ENCODE data around the gene OR5AN1. TPM values are rescaled to one million over a fixed set of nuclear protein-coding genes. Genes with fewer than 3 reads are reported as not detected.
"Not testable (repeated sequence)": the region's sequence is repeated elsewhere in the genome, so short reads cannot be mapped to it uniquely, and the experiment has no call there.

OR5AN1 gene
- total and polyA plus RNA-seq, 7 experiments from 2014 or later, result not detected

DNA sequence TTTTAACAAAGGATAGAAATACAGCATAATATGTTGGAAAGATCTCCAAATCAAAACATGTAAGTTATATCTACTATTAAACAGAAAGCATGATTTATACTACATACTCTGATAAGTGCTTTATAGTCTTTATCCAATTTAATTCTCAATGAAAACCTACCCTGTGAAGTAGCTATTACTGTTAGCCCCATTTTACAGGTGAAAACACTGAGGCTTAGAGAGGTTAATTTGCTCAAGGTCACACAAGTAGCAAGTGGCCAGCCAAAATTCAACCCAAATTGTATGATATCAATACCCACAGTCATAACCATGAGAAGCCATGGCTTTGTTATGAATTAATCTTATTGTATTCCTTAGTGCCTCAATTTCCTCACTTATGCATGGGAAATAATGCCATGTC, 675 bp upstream of the OR5AN1 start:
- Mint-ChIP-seq H3K27me3 (peaks cover 0 to 32% (median 21%) of the 10 kb centered on the region in 5 donors), H3K9me3 (peaks cover 0 to 12% (median 4%) of the 10 kb centered on the region in 11 donors), H3K4me1 (no peaks in the 10 kb centered on the region), H3K36me3 (no peaks in the 10 kb centered on the region), H3K27ac (no peak overlapping the region), H3K4me3 (no peak overlapping the region)
- H3K4me3 ChIP-seq (ENCODE audit: low read length), result no peak overlapping the region
- no peaks in the 10 kb centered on the region for H3K27me3 ChIP-seq (ENCODE audit: control insufficient read depth in 2 of 2, insufficient read depth in 2 of 2, low read length in 2 of 2)
- POLR2A ChIA-PET, result no interaction called here
- intact Hi-C loops (cut with micrococcal nuclease), result no loop called here
- H3K27ac ChIP-seq (ENCODE audit: low read depth, low read length), result no peak overlapping the region
- H3K4me1 ChIP-seq (ENCODE audit: control insufficient read depth in 2 of 2, insufficient read depth in 2 of 2, low read length in 2 of 2), result no peaks in the 10 kb centered on the region
- H3K36me3 ChIP-seq (ENCODE audit: control insufficient read depth in 2 of 3, insufficient read depth in 3 of 3, low read length in 3 of 3), result no peaks in the 10 kb centered on the region
- DNase-seq, result no peak
- no peak for ATAC-seq
- CTCF ChIA-PET, result no interaction called here
- no peaks in the 10 kb centered on the region for H3K9me3 ChIP-seq (ENCODE audit: control insufficient read depth in 2 of 3, low read length in 3 of 3)

DNA sequence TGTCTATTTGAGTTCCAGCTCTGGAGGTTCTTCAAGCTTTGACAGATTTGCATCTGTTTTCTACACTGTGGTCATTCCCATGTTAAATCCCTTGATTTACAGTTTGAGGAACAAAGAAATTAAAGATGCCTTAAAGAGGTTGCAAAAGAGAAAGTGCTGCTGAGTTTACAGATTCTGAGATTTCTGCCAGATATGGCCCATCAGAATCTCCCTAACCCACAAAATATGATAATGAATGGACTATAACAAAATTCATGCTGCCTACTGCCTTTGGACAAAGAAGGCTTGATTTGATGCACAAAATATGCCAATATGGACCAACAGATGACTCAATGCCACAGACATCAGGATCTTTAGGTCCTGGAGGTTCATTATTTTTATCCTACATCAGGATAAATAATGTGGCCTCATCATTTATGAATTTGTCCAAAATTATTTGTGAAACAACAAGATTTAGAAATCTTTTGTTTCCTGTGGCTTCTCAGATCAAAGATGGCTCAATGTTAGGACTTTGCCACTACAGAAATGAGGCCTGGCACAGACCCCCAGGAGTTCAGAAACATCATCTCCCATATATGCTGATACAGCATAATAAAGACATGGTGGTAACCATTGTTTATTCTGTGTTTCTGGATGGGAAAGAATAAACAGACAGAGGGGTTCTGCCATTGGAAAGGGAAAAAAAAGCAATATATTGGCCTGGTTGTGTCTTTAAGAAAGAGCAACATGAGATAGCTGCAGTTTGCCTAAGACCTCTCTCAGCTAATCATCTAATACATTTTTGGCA, 6.7 kb downstream of the OR5AN1 start:
- Histone ChIP-seq H3K36me3 (ENCODE audit: control insufficient read depth in 2 of 3, insufficient read depth in 3 of 3, low read length in 3 of 3) (no peaks in the 10 kb centered on the region), H3K27ac (ENCODE audit: low read depth, low read length) (no peak overlapping the region), H3K27me3 (ENCODE audit: control insufficient read depth in 2 of 2, insufficient read depth in 2 of 2, low read length in 2 of 2) (no peaks in the 10 kb centered on the region), H3K4me1 (ENCODE audit: control insufficient read depth in 2 of 2, insufficient read depth in 2 of 2, low read length in 2 of 2) (no peaks in the 10 kb centered on the region), H3K9me3 (ENCODE audit: control insufficient read depth in 2 of 3, low read length in 3 of 3) (peaks cover 0 to 6% (median 0%) of the 10 kb centered on the region in 3 experiments), H3K4me3 (ENCODE audit: low read length) (no peak overlapping the region)
- Mint-ChIP-seq H3K4me1 (peaks cover 0 to 2% (median 0%) of the 10 kb centered on the region in 7 donors), H3K27me3 (peaks cover 0 to 34% (median 24%) of the 10 kb centered on the region in 5 donors), H3K36me3 (peaks cover 0 to 4% (median 0%) of the 10 kb centered on the region in 5 donors), H3K9me3 (peaks cover 2 to 16% (median 10%) of the 10 kb centered on the region in 11 donors), H3K27ac (no peak overlapping the region), H3K4me3 (no peak overlapping the region)
- ChIA-PET CTCF (no interaction called here), POLR2A (no interaction called here)
- no peak for DNase-seq
- no peak for ATAC-seq
- intact Hi-C loops (cut with micrococcal nuclease), result no loop called here

DNA sequence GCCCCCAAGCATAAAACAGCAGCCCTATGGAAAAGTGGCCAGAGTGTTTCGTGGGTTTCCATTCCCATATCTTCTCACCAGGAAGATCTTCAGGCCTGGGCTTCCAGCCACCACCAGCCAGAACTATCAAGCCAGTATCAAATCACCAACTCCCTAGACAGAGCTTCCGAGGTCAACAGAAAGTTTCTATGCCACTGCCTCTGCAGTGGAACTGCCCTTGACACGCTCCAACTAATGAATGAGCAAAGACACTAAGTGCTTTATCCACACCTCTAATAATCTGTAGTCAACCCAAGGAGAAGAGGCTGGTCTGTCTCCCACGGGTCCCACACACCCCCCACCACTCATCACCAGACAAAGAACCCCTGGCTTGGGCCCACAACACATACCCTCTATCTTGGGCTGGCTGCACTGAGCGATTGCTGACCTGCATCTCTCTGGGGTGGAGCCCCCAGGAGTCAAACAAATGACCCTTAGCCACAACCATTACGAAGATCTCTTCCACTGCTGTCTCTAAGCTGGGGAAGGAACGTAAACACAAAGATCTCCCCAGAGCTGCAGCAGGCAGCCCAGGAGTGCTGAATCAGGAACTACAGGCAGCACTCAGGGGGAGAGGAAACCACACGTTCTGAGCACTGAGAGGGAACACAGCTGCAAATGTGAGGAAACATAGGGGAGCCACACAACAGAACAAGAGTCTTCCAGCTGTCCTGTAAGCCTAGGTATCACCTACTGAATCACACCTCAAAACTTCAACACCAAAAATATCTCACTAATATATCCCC, 9.7 kb downstream of the OR5AN1 start:
- Histone ChIP-seq H3K4me3 (ENCODE audit: low read length) (no peak overlapping the region), H3K9me3 (ENCODE audit: control insufficient read depth in 2 of 3, low read length in 3 of 3) (peaks cover 0 to 6% (median 0%) of the 10 kb centered on the region in 3 experiments), H3K36me3 (ENCODE audit: control insufficient read depth in 2 of 3, insufficient read depth in 3 of 3, low read length in 3 of 3) (no peaks in the 10 kb centered on the region), H3K27ac (ENCODE audit: low read depth, low read length) (no peak overlapping the region), H3K27me3 (ENCODE audit: control insufficient read depth in 2 of 2, insufficient read depth in 2 of 2, low read length in 2 of 2) (no peaks in the 10 kb centered on the region), H3K4me1 (ENCODE audit: control insufficient read depth in 2 of 2, insufficient read depth in 2 of 2, low read length in 2 of 2) (no peaks in the 10 kb centered on the region)
- Mint-ChIP-seq H3K27ac (no peak overlapping the region), H3K27me3 (peaks cover 0 to 46% (median 34%) of the 10 kb centered on the region in 5 donors), H3K4me1 (peaks cover 0 to 2% (median 0%) of the 10 kb centered on the region in 7 donors), H3K4me3 (no peak overlapping the region), H3K36me3 (peaks cover 0 to 4% (median 0%) of the 10 kb centered on the region in 5 donors), H3K9me3 (peaks cover 3 to 31% (median 6%) of the 10 kb centered on the region in 11 donors)
- peak; percentile 44 for ATAC-seq
- ChIA-PET CTCF (no interaction called here), POLR2A (no interaction called here)
- no peak for DNase-seq
- intact Hi-C loops (cut with micrococcal nuclease), result no loop called here

DNA sequence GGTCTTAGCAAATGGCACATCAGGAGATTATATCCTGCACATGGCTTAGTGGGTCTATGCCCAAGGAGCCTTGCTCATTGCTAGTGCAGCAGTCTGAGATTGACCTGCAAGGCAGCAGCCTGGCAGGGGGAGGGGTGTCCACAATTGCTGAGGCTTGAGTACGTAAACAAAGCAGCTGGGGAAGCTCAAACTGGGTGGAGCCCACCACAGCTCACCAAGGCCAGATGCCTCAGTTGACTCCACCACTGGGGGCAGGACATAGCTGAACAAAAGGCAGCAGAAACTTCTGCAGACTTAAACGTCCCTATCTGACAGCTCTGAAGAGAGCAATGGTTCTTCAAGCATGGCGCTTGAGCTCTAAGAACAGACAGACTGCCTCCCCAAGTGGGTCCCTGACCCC, 13.6 kb downstream of the OR5AN1 start:
- H3K36me3 ChIP-seq (ENCODE audit: control insufficient read depth in 2 of 3, insufficient read depth in 3 of 3, low read length in 3 of 3); ATAC-seq; H3K9me3 ChIP-seq (ENCODE audit: control insufficient read depth in 2 of 3, low read length in 3 of 3); H3K27me3 ChIP-seq (ENCODE audit: control insufficient read depth in 2 of 2, insufficient read depth in 2 of 2, low read length in 2 of 2); H3K4me1 ChIP-seq (ENCODE audit: control insufficient read depth in 2 of 2, insufficient read depth in 2 of 2, low read length in 2 of 2); H3K4me1 Mint-ChIP-seq; intact Hi-C loops (cut with micrococcal nuclease); DNase-seq; H3K27ac Mint-ChIP-seq; H3K36me3 Mint-ChIP-seq; CTCF ChIA-PET; H3K27ac ChIP-seq (ENCODE audit: low read depth, low read length); H3K4me3 Mint-ChIP-seq; H3K4me3 ChIP-seq (ENCODE audit: low read length); POLR2A ChIA-PET: not testable (repeated sequence)
- Mint-ChIP-seq H3K27me3 (peaks cover 0 to 39% (median 27%) of the 10 kb centered on the region in 5 donors), H3K9me3 (peaks cover 3 to 41% (median 6%) of the 10 kb centered on the region in 11 donors)

DNA sequence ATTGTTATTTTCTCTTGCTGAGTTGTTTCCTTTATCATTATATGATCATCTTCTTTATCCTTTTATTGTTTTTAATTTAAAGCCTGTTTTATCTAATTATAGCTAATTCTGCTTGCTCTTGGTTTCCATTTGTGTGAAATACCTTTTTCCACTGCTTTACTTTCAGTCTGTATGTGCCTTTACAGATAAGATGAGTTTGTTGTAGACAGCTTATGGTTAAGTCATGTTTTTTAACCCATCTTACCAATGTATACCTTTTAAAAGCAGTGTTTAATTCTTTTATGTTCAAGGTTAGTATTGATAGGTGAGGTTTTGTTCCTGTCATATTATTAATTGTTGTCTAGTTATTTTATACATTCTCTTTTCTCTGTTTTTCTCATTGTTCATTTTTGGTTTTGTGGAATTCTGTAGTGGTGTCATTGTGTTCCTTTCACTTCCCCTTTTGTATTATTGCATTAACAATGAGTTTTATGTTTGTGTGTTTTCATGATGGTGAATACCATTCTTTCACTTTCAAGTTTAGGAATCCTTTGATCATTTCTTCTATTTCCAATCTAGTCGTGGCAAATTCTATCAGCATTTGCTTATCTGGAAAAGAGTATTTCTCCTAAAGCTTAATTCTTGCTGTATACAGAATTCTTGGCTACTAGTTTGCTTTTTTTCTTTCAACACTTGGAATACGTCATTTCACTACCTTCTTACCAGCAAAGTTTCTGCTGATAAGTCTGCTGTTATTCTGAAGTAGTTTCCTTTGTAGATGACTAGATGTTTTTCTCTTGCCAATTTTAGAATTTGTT, 21.8 kb downstream of the OR5AN1 start:
- Mint-ChIP-seq H3K9me3 (peaks cover 0 to 27% (median 20%) of the 10 kb centered on the region in 11 donors), H3K36me3 (no peaks in the 10 kb centered on the region), H3K27ac (no peak overlapping the region), H3K4me1 (peaks cover 0 to 2% (median 0%) of the 10 kb centered on the region in 7 donors), H3K4me3 (no peak overlapping the region), H3K27me3 (peaks cover 0 to 7% (median 0%) of the 10 kb centered on the region in 5 donors)
- POLR2A ChIA-PET, result no interaction called here
- Histone ChIP-seq H3K27me3 (ENCODE audit: control insufficient read depth in 2 of 2, insufficient read depth in 2 of 2, low read length in 2 of 2) (no peaks in the 10 kb centered on the region), H3K36me3 (ENCODE audit: control insufficient read depth in 2 of 3, insufficient read depth in 3 of 3, low read length in 3 of 3) (no peaks in the 10 kb centered on the region), H3K4me3 (ENCODE audit: low read length) (no peak overlapping the region), H3K4me1 (ENCODE audit: control insufficient read depth in 2 of 2, insufficient read depth in 2 of 2, low read length in 2 of 2) (no peaks in the 10 kb centered on the region), H3K9me3 (ENCODE audit: control insufficient read depth in 2 of 3, low read length in 3 of 3) (no peaks in the 10 kb centered on the region), H3K27ac (ENCODE audit: low read depth, low read length) (no peak overlapping the region)
- CTCF ChIA-PET, result no interaction called here
- no peak for ATAC-seq
- intact Hi-C loops (cut with micrococcal nuclease), result no loop called here
- DNase-seq, result no peak

DNA sequence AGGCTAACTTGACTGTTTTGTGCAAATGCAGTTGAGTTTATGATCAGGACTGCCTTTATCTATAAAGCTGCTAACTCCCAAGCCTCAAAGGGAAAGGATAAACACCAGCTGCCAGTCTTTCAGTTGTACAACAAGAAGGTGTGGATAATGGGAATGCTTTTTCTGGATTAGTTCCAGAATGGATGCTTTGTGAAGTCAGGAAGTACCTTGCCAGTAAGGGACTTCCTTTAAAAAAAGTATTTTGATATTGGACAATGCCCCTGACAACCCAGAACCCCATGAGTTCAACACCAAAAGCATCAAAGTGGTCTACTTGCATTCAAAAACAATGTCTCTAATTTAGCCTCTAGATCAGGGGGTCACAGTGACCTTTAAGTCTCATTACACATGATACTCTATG, 35.5 kb downstream of the OR5AN1 start:
- no peak for DNase-seq
- ChIA-PET CTCF (no interaction called here), POLR2A (no interaction called here)
- no peaks in the 10 kb centered on the region for H3K27me3 ChIP-seq (ENCODE audit: control insufficient read depth in 2 of 2, insufficient read depth in 2 of 2, low read length in 2 of 2)
- intact Hi-C loops (cut with micrococcal nuclease), result no loop called here
- H3K9me3 ChIP-seq (ENCODE audit: control insufficient read depth in 2 of 3, low read length in 3 of 3), result no peaks in the 10 kb centered on the region
- no peak overlapping the region for H3K27ac ChIP-seq (ENCODE audit: low read depth, low read length)
- Mint-ChIP-seq H3K36me3 (no peaks in the 10 kb centered on the region), H3K9me3 (peaks cover 0 to 5% (median 0%) of the 10 kb centered on the region in 11 donors), H3K27ac (no peak overlapping the region), H3K4me3 (no peak overlapping the region), H3K4me1 (no peaks in the 10 kb centered on the region), H3K27me3 (peaks cover 0 to 28% (median 10%) of the 10 kb centered on the region in 5 donors)
- no peaks in the 10 kb centered on the region for H3K36me3 ChIP-seq (ENCODE audit: control insufficient read depth in 2 of 3, insufficient read depth in 3 of 3, low read length in 3 of 3)
- H3K4me1 ChIP-seq (ENCODE audit: control insufficient read depth in 2 of 2, insufficient read depth in 2 of 2, low read length in 2 of 2), result no peaks in the 10 kb centered on the region
- no peak overlapping the region for H3K4me3 ChIP-seq (ENCODE audit: low read length)
- ATAC-seq, result no peak

Data from naive thymus-derived CD4-positive, alpha-beta T cell (primary cell).